ENCODE measurements around the gene STK4. TPM values are rescaled to one million over a fixed set of nuclear protein-coding genes. Genes with fewer than 3 reads are reported as not detected.

The STK4 gene
- total RNA-seq, 1 donor from 2014 or later, result 25.3 TPM

DNA sequence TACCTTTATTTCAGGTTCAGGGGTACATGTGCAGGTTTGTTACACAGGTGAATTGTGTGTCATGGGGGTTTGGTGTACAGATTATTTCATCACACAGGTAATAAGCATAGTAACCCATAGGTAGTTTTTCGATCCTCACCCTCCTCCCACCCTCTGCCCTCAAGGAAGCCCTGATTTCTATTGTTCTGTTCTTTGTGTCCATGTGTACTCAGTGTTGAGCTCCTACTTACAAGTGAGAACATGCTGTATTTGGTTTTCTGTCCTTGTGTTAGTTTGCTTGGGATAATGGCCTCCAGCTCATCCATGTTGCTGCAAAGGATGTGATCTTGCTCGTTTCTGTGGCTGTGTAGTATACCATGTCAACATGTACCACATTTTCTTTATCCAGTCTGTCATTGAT lies 66.0 kb downstream of the STK4 start:
- Mint-ChIP-seq H3K27ac (ENCODE audit: unreplicated experiment) (no peak overlapping the region), H3K27me3 (ENCODE audit: unreplicated experiment) (no peaks in the 10 kb centered on the region), H3K4me3 (ENCODE audit: unreplicated experiment) (no peak overlapping the region), H3K36me3 (ENCODE audit: unreplicated experiment) (peaks cover 14% of the 10 kb centered on the region), H3K4me1 (ENCODE audit: unreplicated experiment) (peaks cover 10% of the 10 kb centered on the region), H3K9me3 (ENCODE audit: unreplicated experiment) (no peaks in the 10 kb centered on the region)
- no peak for DNase-seq (ENCODE audit: extremely low spot score, unreplicated experiment)
- TF ChIP-seq, protein P1, sequence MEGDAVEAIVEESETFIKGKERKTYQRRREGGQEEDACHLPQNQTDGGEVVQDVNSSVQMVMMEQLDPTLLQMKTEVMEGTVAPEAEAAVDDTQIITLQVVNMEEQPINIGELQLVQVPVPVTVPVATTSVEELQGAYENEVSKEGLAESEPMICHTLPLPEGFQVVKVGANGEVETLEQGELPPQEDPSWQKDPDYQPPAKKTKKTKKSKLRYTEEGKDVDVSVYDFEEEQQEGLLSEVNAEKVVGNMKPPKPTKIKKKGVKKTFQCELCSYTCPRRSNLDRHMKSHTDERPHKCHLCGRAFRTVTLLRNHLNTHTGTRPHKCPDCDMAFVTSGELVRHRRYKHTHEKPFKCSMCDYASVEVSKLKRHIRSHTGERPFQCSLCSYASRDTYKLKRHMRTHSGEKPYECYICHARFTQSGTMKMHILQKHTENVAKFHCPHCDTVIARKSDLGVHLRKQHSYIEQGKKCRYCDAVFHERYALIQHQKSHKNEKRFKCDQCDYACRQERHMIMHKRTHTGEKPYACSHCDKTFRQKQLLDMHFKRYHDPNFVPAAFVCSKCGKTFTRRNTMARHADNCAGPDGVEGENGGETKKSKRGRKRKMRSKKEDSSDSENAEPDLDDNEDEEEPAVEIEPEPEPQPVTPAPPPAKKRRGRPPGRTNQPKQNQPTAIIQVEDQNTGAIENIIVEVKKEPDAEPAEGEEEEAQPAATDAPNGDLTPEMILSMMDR (IDR thresholded peaks at IDR 0.05), result no peak

DNA sequence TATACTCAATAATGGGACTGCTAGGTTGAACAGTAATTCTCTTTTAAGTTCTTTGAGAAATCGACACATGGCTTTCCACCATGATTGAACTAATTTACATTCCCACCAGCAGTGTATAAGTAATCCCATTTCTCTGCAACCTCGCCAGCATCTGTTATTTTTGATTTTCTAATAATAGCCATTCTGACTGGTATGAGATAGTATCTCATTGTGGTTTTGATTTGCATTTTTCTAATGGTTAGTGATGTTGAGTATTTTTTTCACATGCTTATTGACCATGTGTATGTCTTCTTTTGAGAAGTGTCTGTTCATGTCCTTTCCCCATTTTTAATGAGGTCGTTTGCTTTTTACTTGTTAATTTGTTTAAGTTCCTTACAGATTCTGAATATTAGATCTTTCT lies 66.5 kb downstream of the STK4 start:
- Mint-ChIP-seq H3K27ac (ENCODE audit: unreplicated experiment) (no peak overlapping the region), H3K4me1 (ENCODE audit: unreplicated experiment) (peaks cover 15% of the 10 kb centered on the region), H3K36me3 (ENCODE audit: unreplicated experiment) (peaks cover 11% of the 10 kb centered on the region), H3K27me3 (ENCODE audit: unreplicated experiment) (no peaks in the 10 kb centered on the region), H3K9me3 (ENCODE audit: unreplicated experiment) (no peaks in the 10 kb centered on the region), H3K4me3 (ENCODE audit: unreplicated experiment) (no peak overlapping the region)
- DNase-seq (ENCODE audit: extremely low spot score, unreplicated experiment), result no peak
- TF ChIP-seq, protein P1 (IDR thresholded peaks at IDR 0.05), result no peak

DNA sequence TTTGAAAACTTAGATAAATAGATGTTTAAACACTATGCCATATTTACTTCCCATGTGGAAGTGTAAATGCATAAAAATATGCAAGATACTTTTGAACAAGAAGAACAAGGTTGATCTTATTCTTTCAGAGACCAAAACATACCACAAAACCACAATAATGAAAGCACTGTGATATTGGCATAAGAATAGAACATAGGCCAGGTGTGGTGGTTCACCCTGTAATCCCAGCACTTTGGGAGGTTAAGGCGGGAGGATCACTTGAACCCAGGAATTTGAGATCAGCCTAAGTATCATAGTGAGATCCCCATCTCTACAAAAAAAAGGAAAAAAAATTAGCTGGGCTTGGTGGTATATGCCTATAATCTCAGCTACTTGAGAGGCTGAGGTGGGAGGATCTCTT lies 68.1 kb downstream of the STK4 start:
- Mint-ChIP-seq H3K27ac (ENCODE audit: unreplicated experiment) (no peak overlapping the region), H3K27me3 (ENCODE audit: unreplicated experiment) (no peaks in the 10 kb centered on the region), H3K36me3 (ENCODE audit: unreplicated experiment) (peaks cover 10% of the 10 kb centered on the region), H3K4me3 (ENCODE audit: unreplicated experiment) (no peak overlapping the region), H3K4me1 (ENCODE audit: unreplicated experiment) (peaks cover 24% of the 10 kb centered on the region), H3K9me3 (ENCODE audit: unreplicated experiment) (no peaks in the 10 kb centered on the region)
- no peak for DNase-seq (ENCODE audit: extremely low spot score, unreplicated experiment)
- TF ChIP-seq, protein P1 (IDR thresholded peaks at IDR 0.05), result no peak

DNA sequence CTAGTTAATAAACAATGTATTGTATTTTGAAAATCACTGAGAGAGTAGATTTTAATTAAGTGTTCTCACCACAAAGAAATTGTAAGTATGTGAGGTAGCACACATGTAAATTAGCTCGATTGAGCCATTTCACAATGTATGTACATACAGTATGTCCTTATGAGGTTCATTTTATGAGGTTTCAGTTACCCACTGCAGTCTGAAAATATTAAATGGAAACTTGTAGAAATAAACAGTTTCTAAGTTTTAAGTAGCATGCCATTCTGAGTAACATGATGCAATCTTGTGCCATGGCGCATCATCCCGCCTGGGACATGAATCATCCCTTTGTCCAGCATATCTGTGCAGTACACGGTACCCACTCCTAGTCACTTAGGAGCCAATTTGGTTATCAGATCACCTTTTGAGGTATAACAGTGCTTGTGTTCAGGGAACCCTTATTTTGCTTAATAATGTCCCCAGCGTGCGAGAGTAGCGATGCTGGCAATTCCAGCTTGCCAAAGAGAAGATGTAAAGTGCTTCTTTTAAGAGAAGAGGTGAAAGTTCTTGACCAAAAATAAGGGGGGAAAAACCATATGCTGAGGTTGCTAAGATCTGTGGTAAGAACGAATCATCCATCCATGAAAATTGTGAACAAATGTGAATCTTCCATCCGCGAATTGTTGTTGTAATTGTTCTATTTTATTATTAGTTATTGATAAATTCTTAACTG lies 69.9 kb downstream of the STK4 start:
- TF ChIP-seq, protein P1 (IDR thresholded peaks at IDR 0.05), result no peak
- no peaks in the 10 kb centered on the region for H3K27me3 Mint-ChIP-seq (ENCODE audit: unreplicated experiment)
- H3K27ac Mint-ChIP-seq (ENCODE audit: unreplicated experiment), result peak overlapping the region; percentile 14
- no peak overlapping the region for H3K4me3 Mint-ChIP-seq (ENCODE audit: unreplicated experiment)
- no peaks in the 10 kb centered on the region for H3K9me3 Mint-ChIP-seq (ENCODE audit: unreplicated experiment)
- H3K4me1 Mint-ChIP-seq (ENCODE audit: unreplicated experiment), result peaks cover 27% of the 10 kb centered on the region
- H3K36me3 Mint-ChIP-seq (ENCODE audit: unreplicated experiment), result peaks cover 9% of the 10 kb centered on the region
- no peak for DNase-seq (ENCODE audit: extremely low spot score, unreplicated experiment)

DNA sequence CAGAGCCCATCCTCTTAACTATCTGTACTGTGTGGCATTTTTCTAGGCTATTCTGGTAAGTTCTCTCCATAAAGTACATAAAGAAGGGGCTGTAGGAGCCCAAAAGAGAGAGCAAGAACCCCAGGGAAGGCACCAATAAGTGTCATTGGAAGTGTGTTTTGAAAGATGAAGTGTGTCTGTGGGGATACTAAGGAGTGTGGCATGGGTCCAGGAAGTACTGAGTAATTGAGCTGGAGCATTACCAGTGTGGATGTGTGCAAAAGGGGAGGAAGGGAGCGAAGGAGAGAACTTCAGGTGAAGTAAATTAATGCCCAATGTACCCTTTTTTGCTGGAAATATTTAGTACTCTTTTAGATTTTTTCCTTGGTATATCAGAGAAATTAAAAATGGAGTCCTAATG lies 70.7 kb downstream of the STK4 start:
- Mint-ChIP-seq H3K27me3 (ENCODE audit: unreplicated experiment) (no peaks in the 10 kb centered on the region), H3K27ac (ENCODE audit: unreplicated experiment) (no peak overlapping the region), H3K4me3 (ENCODE audit: unreplicated experiment) (no peak overlapping the region), H3K9me3 (ENCODE audit: unreplicated experiment) (no peaks in the 10 kb centered on the region), H3K4me1 (ENCODE audit: unreplicated experiment) (peaks cover 36% of the 10 kb centered on the region), H3K36me3 (ENCODE audit: unreplicated experiment) (peaks cover 7% of the 10 kb centered on the region)
- TF ChIP-seq, protein P1 (IDR thresholded peaks at IDR 0.05), result no peak
- no peak for DNase-seq (ENCODE audit: extremely low spot score, unreplicated experiment)

Data from osteocyte (in vitro differentiated cells).